ENCODE results near the gene CYP4B1.

DNA sequence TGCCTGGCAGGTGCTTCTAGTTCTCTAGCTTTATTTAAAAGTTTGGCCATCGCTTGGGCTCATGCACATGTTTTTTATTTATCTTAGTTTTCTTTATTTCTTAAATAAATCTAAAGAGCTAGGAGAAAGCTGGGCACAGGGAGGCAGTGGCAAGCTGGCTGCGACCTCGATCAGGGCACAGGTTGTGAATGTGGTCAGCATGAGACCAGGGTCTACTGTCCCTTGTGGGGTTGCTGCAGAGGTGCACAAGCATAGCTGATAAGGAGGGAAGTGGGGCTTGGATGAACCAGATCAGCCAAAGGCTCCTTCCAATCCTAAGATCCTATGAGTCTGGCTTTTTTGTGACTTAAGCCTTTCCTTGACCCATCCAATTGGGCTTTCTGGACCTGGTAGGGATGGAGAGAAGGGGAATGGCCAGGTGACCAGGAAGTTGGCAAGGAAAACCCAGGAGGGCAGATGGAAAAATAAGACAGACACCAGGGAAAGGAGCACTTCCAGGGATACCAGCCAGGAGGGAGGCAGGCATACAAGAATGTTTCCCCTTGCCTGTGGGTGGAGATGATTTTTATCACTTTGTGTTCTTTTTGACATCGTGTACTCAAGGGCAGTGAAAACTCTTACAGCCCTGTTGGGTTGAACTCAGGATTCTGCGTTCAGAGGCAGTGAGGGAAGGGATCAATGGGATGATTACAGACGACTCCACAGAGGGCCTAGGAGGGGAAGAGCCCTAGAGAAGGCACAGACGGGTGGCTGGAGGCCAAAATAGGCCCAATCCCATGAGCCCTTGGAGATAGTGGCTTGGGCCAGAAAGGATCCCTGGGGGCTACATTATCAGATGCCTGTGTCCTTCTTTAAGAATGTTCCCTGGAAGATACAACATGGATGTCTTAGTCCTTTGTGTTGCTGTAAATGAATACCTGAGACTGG is 8.5 kb downstream of the CYP4B1 start:
- TF ChIP-seq, protein P1, sequence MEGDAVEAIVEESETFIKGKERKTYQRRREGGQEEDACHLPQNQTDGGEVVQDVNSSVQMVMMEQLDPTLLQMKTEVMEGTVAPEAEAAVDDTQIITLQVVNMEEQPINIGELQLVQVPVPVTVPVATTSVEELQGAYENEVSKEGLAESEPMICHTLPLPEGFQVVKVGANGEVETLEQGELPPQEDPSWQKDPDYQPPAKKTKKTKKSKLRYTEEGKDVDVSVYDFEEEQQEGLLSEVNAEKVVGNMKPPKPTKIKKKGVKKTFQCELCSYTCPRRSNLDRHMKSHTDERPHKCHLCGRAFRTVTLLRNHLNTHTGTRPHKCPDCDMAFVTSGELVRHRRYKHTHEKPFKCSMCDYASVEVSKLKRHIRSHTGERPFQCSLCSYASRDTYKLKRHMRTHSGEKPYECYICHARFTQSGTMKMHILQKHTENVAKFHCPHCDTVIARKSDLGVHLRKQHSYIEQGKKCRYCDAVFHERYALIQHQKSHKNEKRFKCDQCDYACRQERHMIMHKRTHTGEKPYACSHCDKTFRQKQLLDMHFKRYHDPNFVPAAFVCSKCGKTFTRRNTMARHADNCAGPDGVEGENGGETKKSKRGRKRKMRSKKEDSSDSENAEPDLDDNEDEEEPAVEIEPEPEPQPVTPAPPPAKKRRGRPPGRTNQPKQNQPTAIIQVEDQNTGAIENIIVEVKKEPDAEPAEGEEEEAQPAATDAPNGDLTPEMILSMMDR (IDR thresholded peaks at IDR 0.05; ENCODE audit: insufficient read depth, low read length, poor library complexity, severe bottlenecking), result no peak
- TF ChIP-seq EZH2phosphoT487 (conservative IDR thresholded peaks at IDR 0.05; ENCODE audit: low read length), result no peak

All from SU-DHL-6 (cell line).